GM06990 (cell line): Measurements from ENCODE around the gene SLC25A17.

Experiments used
- DNase-seq: peaks from one replicate; pipeline ENCODE4 v3.0.0-alpha.2; 2011; ENCODE audit not compliant: insufficient read length; ENCODE audit errors: extremely low read depth
- H3K27me3 ChIP-seq: replicated peaks from 2 replicates; pipeline ENCODE4 v1.6.0; 2011; ENCODE audit warnings: low read length; ENCODE audit not compliant: control insufficient read depth, insufficient read depth
- H3K36me3 ChIP-seq: 2 replicates; pipeline ENCODE4 v1.5.1; 2011; ENCODE audit warnings: low read length; ENCODE audit not compliant: control insufficient read depth, insufficient read depth
- H3K4me3 ChIP-seq: replicated peaks from 2 replicates; pipeline ENCODE4 v1.5.1; 2011; ENCODE audit warnings: low read depth, mild to moderate bottlenecking, control low read depth, low read length
- CTCF ChIP-seq: IDR thresholded peaks from 2 replicates; pipeline ENCODE4 v1.5.1; 2011; ENCODE audit warnings: low read length, control low read depth, mild to moderate bottlenecking, inconsistent platforms; ENCODE audit not compliant: insufficient read depth, poor library complexity, severe bottlenecking

SLC25A17 gene

DNA sequence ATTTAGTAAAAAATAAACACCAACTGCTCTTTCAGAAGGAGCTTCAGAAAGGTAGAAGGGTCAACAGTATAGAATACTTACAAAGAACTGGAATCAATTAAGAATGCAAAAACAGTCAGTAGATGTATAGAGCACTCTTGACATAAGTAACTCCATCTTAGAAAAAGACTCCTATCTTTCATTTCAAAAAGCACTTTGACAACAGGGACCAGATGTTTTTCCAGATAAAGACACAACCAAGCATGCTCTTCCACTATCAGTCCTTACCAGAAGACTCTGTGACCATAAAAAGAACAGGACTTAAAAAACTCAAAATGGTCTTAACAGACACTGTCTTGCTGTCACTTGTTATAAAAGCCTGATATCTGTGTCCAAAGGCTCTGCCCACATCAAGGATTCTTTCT, 5.2 kb downstream of the SLC25A17 start:
- no peak for DNase-seq
- H3K27me3 ChIP-seq = no peaks in the 10 kb centered on the region
- no peak for TF ChIP-seq CTCF
- H3K4me3 ChIP-seq = no peak overlapping the region
- H3K36me3 ChIP-seq = peaks cover 6% of the 10 kb centered on the region

DNA sequence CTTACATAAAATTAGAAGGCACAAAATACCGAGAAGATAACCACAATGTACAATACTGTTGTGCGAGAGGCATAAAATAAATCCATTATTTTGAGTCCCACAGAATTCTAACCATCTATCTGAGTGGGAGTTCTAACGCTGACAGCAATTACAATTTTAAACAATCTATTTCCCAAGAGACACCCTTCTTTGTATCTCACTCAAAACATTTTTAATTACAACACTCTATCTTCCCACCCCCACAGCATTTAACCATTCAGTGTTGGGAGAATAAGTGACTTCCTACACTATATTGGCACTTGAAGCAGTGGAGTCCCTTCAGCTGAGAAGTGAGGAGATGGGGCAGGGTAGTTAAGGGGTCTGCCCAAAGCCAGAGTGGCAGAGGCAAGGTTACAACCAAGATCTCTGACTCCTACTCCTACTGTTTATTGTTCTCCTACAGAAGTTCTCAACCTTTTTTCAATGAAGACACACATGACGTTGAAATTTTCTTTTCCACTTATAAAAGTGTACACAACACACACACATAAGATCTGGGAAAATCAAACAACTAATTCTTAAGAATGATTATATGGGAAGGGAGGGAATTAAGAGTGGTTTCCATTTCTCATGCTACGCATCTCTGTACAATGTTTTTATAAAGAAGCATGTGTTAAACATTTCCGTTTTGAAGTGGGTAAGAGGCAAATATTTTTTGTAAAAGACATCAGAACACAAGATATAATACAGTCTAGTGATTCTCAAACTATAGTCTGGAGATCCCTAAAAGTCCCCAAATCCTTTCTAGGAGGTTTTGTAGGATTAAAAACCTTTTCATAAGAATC, 10.9 kb downstream of the SLC25A17 start:
- Histone ChIP-seq H3K27me3 (no peaks in the 10 kb centered on the region), H3K36me3 (0 out of 2 replicates have a peak, but pooled peaks cover 2% of the 10 kb centered on the region), H3K4me3 (no peak overlapping the region)
- no peak for TF ChIP-seq CTCF
- no peak for DNase-seq

- Histone ChIP-seq H3K4me3 (no peak overlapping the region), H3K27me3 (no peaks in the 10 kb centered on the region), H3K36me3 (peaks cover 2% of the 10 kb centered on the region; the same call in 1 of the 2 replicates)
- no peak for DNase-seq
- TF ChIP-seq CTCF = no peak
Observed at GRCh38 chr22:40806711-40807110, 12.4 kb downstream of the SLC25A17 start.

- no peak for DNase-seq
- H3K4me3 ChIP-seq = no peak overlapping the region
- H3K36me3 ChIP-seq = no peaks in the 10 kb centered on the region; the same call in 1 of the 2 replicates
- no peak for TF ChIP-seq CTCF
- H3K27me3 ChIP-seq = no peaks in the 10 kb centered on the region
Observed at GRCh38 chr22:40805699-40806203, 13.4 kb downstream of the SLC25A17 start.

DNA sequence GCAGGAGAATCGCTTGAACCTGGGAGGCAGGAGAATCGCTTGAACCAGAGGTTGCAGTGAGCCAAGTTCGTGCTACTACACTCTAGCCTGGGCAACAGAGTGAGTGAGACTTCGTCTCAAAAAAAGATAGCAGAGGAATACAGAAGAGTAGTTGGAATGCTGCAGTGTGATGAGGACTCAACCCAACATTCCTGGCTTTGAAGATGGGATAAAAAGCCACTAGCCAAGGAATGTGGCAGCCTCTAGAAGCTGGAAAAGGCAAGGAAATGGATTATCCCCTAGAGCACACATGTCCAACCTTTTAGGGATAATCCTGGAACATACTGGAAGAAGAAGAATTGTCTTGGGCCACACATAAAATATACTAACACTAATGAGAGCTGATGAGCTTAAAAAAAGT, 13.9 kb downstream of the SLC25A17 start:
- Histone ChIP-seq H3K27me3 (no peaks in the 10 kb centered on the region), H3K36me3 (no peaks in the 10 kb centered on the region; the same call in 1 of the 2 replicates), H3K4me3 (no peak overlapping the region)
- no peak for DNase-seq
- TF ChIP-seq CTCF = no peak
